Stimulated activated CD4-positive, alpha-beta T cell treated with anti-CD3 and anti-CD28 coated beads, Interleukin-4, amount 100 ng/mL, for 4 hours (primary cell): Measurements from ENCODE around the gene UMPS.
"Not testable (repeated sequence)": the region's sequence is repeated elsewhere in the genome, so short reads cannot be mapped to it uniquely, and the experiment has no call there.

Source experiments
- DNase-seq, 2 experiments: peaks; one replicate each; pipeline ENCODE4 v3.0.0-alpha.2; 2020

Gene UMPS

GRCh38 chr3:124781476-124782376 lies 51.5 kb downstream of the UMPS start:
- no peak for DNase-seq

GRCh38 chr3:124782377-124782712 lies 52.1 kb downstream of the UMPS start:
- DNase-seq = not testable (repeated sequence)

- DNase-seq = no peak
Measured at GRCh38 chr3:124783696-124784095, 53.4 kb downstream of the UMPS start.

- DNase-seq = no peak
Measured at GRCh38 chr3:124784686-124785382, 54.6 kb downstream of the UMPS start.

GRCh38 chr3:124785973-124786372 lies 55.7 kb downstream of the UMPS start:
- DNase-seq = no peak

- no peak for DNase-seq
Measured at GRCh38 chr3:124786511-124787241, 56.4 kb downstream of the UMPS start.

GRCh38 chr3:124787476-124788195 lies 57.4 kb downstream of the UMPS start:
- DNase-seq = no peak

- DNase-seq = no peak
Measured at GRCh38 chr3:124788254-124788745, 58.0 kb downstream of the UMPS start.

- DNase-seq = not testable (repeated sequence)
Measured at GRCh38 chr3:124789103-124789502, 58.9 kb downstream of the UMPS start.

- DNase-seq = no peak
Measured at GRCh38 chr3:124791142-124791541, 60.9 kb downstream of the UMPS start.

- no peak for DNase-seq
Measured at GRCh38 chr3:124791639-124792151, 61.4 kb downstream of the UMPS start.

- no peak for DNase-seq
Measured at GRCh38 chr3:124792341-124793040, 62.2 kb downstream of the UMPS start.

GRCh38 chr3:124793054-124793739 lies 62.9 kb downstream of the UMPS start:
- no peak for DNase-seq

GRCh38 chr3:124796477-124796876 lies 66.2 kb downstream of the UMPS start:
- DNase-seq = no peak

- DNase-seq = no peak
Measured at GRCh38 chr3:124797426-124797945, 67.2 kb downstream of the UMPS start.
